ENCODE results near the gene NLRP5.

DNA sequence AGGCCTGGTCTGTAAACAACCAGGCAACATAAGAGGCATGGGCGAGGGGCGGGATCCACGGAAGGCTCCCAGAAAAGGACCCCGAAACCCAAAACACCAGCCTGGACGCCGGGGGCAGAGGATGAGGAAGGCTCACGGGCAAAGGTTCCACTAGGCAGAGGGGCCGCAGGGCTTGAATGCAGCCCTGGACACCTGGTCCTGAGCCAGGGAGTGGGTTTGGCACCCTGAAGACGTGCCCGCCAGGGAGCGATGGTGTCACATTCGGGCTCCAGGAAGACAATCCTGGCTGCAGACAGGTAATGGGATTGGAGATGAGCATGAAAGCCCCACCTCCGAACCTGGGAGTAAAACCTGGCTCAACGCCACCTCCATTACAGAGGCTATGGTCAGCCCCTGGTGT, 102.8 kb downstream of the NLRP5 start:
- TF ChIP-seq, protein P1, sequence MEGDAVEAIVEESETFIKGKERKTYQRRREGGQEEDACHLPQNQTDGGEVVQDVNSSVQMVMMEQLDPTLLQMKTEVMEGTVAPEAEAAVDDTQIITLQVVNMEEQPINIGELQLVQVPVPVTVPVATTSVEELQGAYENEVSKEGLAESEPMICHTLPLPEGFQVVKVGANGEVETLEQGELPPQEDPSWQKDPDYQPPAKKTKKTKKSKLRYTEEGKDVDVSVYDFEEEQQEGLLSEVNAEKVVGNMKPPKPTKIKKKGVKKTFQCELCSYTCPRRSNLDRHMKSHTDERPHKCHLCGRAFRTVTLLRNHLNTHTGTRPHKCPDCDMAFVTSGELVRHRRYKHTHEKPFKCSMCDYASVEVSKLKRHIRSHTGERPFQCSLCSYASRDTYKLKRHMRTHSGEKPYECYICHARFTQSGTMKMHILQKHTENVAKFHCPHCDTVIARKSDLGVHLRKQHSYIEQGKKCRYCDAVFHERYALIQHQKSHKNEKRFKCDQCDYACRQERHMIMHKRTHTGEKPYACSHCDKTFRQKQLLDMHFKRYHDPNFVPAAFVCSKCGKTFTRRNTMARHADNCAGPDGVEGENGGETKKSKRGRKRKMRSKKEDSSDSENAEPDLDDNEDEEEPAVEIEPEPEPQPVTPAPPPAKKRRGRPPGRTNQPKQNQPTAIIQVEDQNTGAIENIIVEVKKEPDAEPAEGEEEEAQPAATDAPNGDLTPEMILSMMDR (IDR thresholded peaks at IDR 0.05 in 8 of 11, conservative IDR thresholded peaks at IDR 0.05 in 3 of 11) = no peak
- no peak for TF ChIP-seq POLR2A (IDR thresholded peaks at IDR 0.05)
